Mesothelial cell of epicardium (in vitro differentiated cells): ENCODE data around the gene SYNE2. TPM values are rescaled to one million over a fixed set of nuclear protein-coding genes. Genes with fewer than 3 reads are reported as not detected.

Source experiments
- DNase-seq, 2 experiments: peaks; one replicate each; pipeline ENCODE4 v3.0.0; 2021; ENCODE audit warnings: low spot score in 2 of 2; ENCODE audit not compliant: unreplicated experiment in 2 of 2
- H3K27ac Mint-ChIP-seq: 2 replicates; pipeline ENCODE4 v1.8.0; 2021; ENCODE audit warnings: mixed read lengths
- H3K27me3 Mint-ChIP-seq: 2 replicates; pipeline ENCODE4 v1.8.0; 2021; ENCODE audit warnings: low read depth, mixed read lengths
- H3K36me3 Mint-ChIP-seq: 2 replicates; pipeline ENCODE4 v1.8.0; 2021; ENCODE audit warnings: mixed read lengths
- H3K4me1 Mint-ChIP-seq: 2 replicates; pipeline ENCODE4 v1.8.0; 2021; ENCODE audit warnings: mixed read lengths
- H3K4me3 Mint-ChIP-seq: 2 replicates; pipeline ENCODE4 v1.8.0; 2021; ENCODE audit warnings: mild to moderate bottlenecking, moderate library complexity, mixed read lengths
- H3K9me3 Mint-ChIP-seq: 2 replicates; pipeline ENCODE4 v1.8.0; 2021; ENCODE audit warnings: mixed read lengths
- total RNA-seq: library from RNA; stranded (reverse); gene quantifications from 3 replicates; pipeline ENCODE4 v1.2.1, GENCODE V29; 2021
- TF ChIP-seq, protein P1 (sequence below): fragments of 200-600 bp; sonication (generic); IDR thresholded peaks from one replicate; pipeline ENCODE4 v1.5.0; 2021; ENCODE audit warnings: antibody characterized with exemption; ENCODE audit not compliant: unreplicated experiment

SYNE2 gene
- total RNA-seq, 1 donor from 2014 or later = 87.1 TPM

DNA sequence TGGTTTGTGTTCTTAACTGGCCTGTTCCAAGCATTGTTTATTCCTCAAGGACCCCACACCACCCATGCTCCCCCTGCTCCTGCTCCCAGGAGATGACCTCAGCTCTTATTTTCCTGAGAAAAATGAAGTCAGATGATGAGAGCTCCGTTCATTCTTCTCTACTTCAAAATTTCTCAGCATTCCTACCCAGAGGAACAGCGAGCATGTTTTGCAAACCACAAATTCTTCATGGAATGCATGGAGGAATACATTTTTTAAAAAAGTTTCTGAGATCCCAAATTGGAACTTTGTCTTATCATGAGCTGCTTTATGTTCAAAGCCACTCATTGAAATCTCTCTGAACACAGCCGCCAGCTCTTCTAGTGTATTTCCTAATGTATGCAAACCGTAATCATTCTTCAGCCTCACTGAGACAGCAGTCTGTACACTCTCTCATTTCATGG is 44.9 kb downstream of the SYNE2 start:
- H3K4me1 Mint-ChIP-seq = peaks cover 51% of the 10 kb centered on the region
- peaks cover 3% of the 10 kb centered on the region for H3K36me3 Mint-ChIP-seq
- TF ChIP-seq, protein P1, sequence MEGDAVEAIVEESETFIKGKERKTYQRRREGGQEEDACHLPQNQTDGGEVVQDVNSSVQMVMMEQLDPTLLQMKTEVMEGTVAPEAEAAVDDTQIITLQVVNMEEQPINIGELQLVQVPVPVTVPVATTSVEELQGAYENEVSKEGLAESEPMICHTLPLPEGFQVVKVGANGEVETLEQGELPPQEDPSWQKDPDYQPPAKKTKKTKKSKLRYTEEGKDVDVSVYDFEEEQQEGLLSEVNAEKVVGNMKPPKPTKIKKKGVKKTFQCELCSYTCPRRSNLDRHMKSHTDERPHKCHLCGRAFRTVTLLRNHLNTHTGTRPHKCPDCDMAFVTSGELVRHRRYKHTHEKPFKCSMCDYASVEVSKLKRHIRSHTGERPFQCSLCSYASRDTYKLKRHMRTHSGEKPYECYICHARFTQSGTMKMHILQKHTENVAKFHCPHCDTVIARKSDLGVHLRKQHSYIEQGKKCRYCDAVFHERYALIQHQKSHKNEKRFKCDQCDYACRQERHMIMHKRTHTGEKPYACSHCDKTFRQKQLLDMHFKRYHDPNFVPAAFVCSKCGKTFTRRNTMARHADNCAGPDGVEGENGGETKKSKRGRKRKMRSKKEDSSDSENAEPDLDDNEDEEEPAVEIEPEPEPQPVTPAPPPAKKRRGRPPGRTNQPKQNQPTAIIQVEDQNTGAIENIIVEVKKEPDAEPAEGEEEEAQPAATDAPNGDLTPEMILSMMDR = no peak
- no peak for DNase-seq
- peak overlapping the region; percentile 89 for H3K27ac Mint-ChIP-seq
- H3K4me3 Mint-ChIP-seq = peak overlapping the region; percentile 3
- H3K9me3 Mint-ChIP-seq = no peaks in the 10 kb centered on the region
- no peaks in the 10 kb centered on the region for H3K27me3 Mint-ChIP-seq

DNA sequence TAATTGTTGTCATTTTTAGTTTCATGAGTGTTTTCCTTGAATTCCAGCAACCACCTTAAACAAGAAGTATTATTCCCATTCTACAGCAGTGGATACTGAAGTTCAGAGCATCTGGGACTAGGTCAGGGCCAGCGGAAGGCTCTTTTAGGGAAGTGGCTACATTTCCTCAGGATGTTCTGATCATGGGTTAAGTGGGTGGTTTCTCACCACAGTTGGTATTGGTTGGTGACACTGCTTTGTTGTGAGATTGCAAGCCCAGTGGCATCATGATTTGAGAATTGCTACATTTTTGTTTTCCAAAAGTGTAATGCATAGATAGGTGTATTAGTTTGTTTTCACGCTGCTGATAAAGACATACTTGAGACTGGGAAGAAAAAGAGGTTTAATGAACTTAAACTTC is 47.1 kb downstream of the SYNE2 start:
- peak overlapping the region; percentile 41 for H3K27ac Mint-ChIP-seq
- H3K4me3 Mint-ChIP-seq = no peak overlapping the region
- H3K36me3 Mint-ChIP-seq = peaks cover 11% of the 10 kb centered on the region
- DNase-seq = no peak
- peaks cover 8% of the 10 kb centered on the region for H3K9me3 Mint-ChIP-seq
- TF ChIP-seq, protein P1 = no peak
- H3K4me1 Mint-ChIP-seq = peaks cover 37% of the 10 kb centered on the region
- H3K27me3 Mint-ChIP-seq = no peaks in the 10 kb centered on the region

DNA sequence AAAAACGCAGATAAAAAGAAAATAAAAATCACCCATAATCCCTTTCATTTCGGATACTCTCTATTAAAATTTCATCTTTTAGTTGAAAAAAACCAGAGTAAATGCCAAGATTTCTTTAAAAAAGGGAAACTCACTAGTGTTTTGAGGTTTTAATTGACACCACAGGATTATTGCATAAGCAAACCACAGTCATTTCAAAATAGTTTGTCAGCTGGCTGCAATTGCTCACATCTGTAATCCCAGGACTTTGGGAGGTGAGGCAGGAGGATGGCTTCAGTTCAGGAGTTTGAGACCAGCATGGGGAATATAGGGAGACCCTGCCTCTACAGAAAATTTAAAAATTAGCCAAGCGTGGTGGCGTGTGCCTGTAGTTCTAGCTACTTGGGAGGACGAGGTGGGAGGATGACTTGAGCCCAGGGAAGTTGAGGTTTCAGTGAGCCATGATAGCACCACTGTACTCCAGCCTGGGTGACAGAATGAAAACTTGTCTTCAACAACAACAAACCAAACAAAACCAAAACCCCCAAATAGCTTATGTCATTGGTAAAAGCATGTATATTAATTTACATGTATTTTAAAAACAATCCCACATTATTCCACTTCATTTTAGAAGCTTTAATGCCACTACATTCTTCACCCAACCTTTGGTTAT is 48.8 kb downstream of the SYNE2 start:
- TF ChIP-seq, protein P1 = no peak
- DNase-seq = no peak

DNA sequence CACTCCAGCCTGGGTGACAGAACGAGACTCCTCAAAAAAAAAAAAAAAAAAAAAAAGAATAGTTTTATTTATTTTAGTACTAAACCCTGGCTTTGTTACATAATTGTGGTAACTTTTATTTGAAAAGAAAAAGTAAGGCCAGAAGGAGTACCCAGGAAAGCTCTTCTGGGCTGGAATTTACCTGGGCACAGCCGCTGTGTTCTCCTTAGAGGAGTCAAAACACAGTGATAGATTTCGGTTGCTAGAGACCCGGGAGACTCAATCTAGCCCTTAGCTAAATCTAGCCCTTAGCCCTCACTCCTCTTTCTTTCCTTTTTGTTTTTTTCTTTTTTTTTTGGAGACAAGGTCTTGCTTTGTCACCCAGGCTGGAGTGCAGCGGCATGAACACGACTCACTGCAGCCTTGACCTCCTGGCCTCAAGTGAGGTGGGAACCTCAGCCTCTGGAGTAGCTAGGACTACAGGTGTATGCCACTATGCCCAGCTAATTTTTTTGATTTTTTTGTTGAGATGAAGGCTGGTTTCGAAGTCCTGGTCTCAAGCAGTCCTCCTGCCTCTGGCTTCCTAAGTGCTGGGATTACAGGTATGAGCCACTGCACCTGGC is 49.7 kb downstream of the SYNE2 start:
- DNase-seq = no peak
- TF ChIP-seq, protein P1 = no peak

More for the DNA sequence above, 48.8 kb downstream of the SYNE2 start:
- Mint-ChIP-seq H3K4me3 (no peak overlapping the region), H3K36me3 (peaks cover 17% of the 10 kb centered on the region), H3K9me3 (peaks cover 22% of the 10 kb centered on the region), H3K4me1 (peaks cover 26% of the 10 kb centered on the region), H3K27me3 (no peaks in the 10 kb centered on the region), H3K27ac (no peak overlapping the region)

DNA sequence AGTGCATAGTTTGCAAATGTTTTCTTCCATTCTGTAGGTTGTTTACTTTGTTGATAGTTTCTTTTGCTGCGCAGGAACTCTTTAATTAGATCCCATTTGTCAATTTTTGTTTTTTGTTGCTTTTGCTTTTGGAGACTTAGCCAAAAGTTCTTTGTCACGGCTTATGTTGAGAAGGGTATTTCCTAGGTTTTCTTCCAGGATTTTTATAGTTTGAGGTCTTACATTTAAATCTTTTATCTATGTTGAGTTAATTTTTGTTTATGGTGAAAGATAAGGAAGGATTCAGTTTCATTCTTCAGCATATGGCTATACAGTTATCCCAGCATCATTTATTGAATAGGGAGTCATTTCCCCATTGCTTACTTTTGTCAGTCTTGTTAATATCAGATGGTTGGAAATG is 51.9 kb downstream of the SYNE2 start:
- peak overlapping the region; percentile 35 for H3K27ac Mint-ChIP-seq
- no peak for DNase-seq
- H3K27me3 Mint-ChIP-seq = no peaks in the 10 kb centered on the region
- H3K4me1 Mint-ChIP-seq = peaks cover 25% of the 10 kb centered on the region
- H3K36me3 Mint-ChIP-seq = peaks cover 17% of the 10 kb centered on the region
- TF ChIP-seq, protein P1 = no peak
- peaks cover 22% of the 10 kb centered on the region for H3K9me3 Mint-ChIP-seq
- no peak overlapping the region for H3K4me3 Mint-ChIP-seq

More for the DNA sequence above, 49.7 kb downstream of the SYNE2 start:
- H3K27me3 Mint-ChIP-seq = no peaks in the 10 kb centered on the region
- peaks cover 22% of the 10 kb centered on the region for H3K9me3 Mint-ChIP-seq
- peaks cover 17% of the 10 kb centered on the region for H3K36me3 Mint-ChIP-seq
- H3K4me1 Mint-ChIP-seq = peaks cover 19% of the 10 kb centered on the region
- H3K27ac Mint-ChIP-seq = no peak overlapping the region
- no peak overlapping the region for H3K4me3 Mint-ChIP-seq
